ENCODE results near the gene CHAF1B.

The CHAF1B gene

DNA sequence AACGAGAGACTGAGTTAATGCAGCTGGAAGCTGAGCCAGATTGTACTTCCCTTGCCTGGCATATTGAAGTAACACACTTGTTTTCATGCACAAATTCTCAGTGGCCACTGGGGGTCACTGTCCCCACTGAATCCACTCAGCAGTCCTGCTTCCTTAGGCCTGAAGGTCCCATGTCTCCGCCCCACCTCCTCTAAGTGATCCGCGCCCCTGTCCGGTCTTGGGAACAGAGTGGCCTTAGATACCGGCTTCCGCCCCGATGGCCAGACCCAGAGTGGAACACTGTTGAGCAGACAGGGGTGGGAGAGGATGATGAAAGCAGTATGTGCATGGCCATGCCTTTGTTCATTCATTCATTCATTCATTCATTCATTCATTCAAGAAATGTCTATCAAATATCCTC, 34.8 kb downstream of the CHAF1B start:
- H3K9me3 ChIP-seq (replicated peaks in 1 of 2; ENCODE audit: control insufficient read depth in 2 of 2, insufficient read depth in 1 of 2, low read depth in 1 of 2, low read length in 2 of 2), result no peaks in the 10 kb centered on the region
- no peak overlapping the region for H3K18ac ChIP-seq (ENCODE audit: low read length)
- H2BK5ac ChIP-seq (ENCODE audit: low read length), result no peak overlapping the region
- no peak overlapping the region for H2BK12ac ChIP-seq (ENCODE audit: low read length)
- no peak overlapping the region for H3K4me3 ChIP-seq (ENCODE audit: low read length in 2 of 2)
- H2BK120ac ChIP-seq (ENCODE audit: low read depth, low read length), result no peak overlapping the region
- H2AFZ ChIP-seq (ENCODE audit: low read length), result no peak overlapping the region
- no peaks in the 10 kb centered on the region for H3K27me3 ChIP-seq (ENCODE audit: control insufficient read depth in 3 of 3, insufficient read depth in 3 of 3, low read depth in 1 of 3, low read length in 3 of 3)
- no peak overlapping the region for H2BK15ac ChIP-seq (ENCODE audit: low read length)
- H3K36me3 ChIP-seq (replicated peaks in 1 of 2; ENCODE audit: control insufficient read depth in 2 of 2, insufficient read depth in 2 of 2, low read length in 2 of 2), result peaks cover 10 to 52% of the 10 kb centered on the region in 2 donors
- WGBS, 2 donors (ENCODE audit: extremely low coverage in 2 of 2, insufficient read length in 2 of 2, insufficient replicate concordance in 1 of 2), result no CpG with 5 or more reads among the region's 8 CpGs
- H3K23ac ChIP-seq (ENCODE audit: low read depth, low read length, poor library complexity), result no peak overlapping the region
- peaks cover 0 to 2% of the 10 kb centered on the region in 2 donors for H3K4me1 ChIP-seq (ENCODE audit: control insufficient read depth in 2 of 2, insufficient read depth in 1 of 2, low read depth in 1 of 2, low read length in 2 of 2)
- no peak overlapping the region for H4K91ac ChIP-seq (ENCODE audit: low read depth, low read length, poor library complexity)
- H3K4me2 ChIP-seq (ENCODE audit: insufficient read depth, low read length, poor library complexity, severe bottlenecking), result no peak overlapping the region
- no peaks in the 10 kb centered on the region for H3K79me1 ChIP-seq (ENCODE audit: low read depth, low read length)
- peak; percentile 65 for DNase-seq (ENCODE audit: low spot score)
- H3K27ac ChIP-seq (replicated peaks; ENCODE audit: low read length), result no peak overlapping the region
- peak overlapping the region; percentile 22 for H2AK5ac ChIP-seq (ENCODE audit: low read depth, low read length)
- no peak overlapping the region for H4K8ac ChIP-seq (ENCODE audit: low read depth, low read length)
- no peak overlapping the region for H3K14ac ChIP-seq (ENCODE audit: low read length)
- no peak overlapping the region for H3K9ac ChIP-seq (ENCODE audit: low read depth, low read length, poor library complexity)
- H3K4ac ChIP-seq (ENCODE audit: low read length), result no peak overlapping the region

DNA sequence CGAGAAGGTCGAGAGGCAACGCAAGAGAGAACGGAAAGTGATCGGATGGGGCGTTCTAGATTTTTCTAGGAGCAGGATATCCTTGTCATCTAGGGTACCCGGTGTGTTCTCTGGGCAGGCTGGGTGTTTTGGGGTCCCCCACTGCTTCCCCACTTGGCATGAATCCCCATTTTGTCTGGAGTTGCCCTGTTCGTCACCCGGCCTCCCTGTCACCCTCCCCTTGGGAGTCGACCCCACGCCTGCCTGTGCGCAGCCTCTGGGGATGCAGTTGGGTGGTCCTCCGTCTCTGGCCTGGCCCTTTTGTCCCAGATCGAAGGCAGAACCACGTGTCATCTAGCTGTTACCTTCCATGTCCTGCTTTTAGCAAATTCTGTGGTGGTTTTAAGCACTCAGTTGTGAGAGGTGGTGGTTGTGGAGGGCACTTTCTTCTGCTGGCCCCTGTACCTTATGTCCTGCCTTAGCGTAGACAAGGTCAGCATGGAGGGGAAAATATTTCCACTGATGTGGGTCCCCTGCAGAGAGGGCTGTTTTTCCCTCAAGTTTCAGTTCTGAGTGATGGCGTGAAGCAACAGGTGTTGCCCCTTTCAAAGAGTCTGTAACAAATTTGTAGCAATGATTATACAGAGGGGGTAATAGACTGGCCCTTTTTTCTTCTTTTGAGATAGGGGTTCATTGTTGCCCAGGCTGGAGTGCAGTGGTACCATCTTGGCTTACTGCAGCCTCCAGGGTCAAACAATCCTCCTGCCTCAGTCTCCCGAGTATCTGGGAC, 35.6 kb downstream of the CHAF1B start:
- no peak overlapping the region for H3K27ac ChIP-seq (replicated peaks; ENCODE audit: low read length)
- H4K8ac ChIP-seq (ENCODE audit: low read depth, low read length), result peak overlapping the region; percentile 75
- DNase-seq (ENCODE audit: low spot score), result no peak
- no peak overlapping the region for H2BK15ac ChIP-seq (ENCODE audit: low read length)
- no peak overlapping the region for H2BK12ac ChIP-seq (ENCODE audit: low read length)
- peak overlapping the region; percentile 22 for H2AK5ac ChIP-seq (ENCODE audit: low read depth, low read length)
- no CpG with 5 or more reads among the region's 18 CpGs for WGBS, 2 donors (ENCODE audit: extremely low coverage in 2 of 2, insufficient read length in 2 of 2, insufficient replicate concordance in 1 of 2)
- no peaks in the 10 kb centered on the region for H3K9me3 ChIP-seq (replicated peaks in 1 of 2; ENCODE audit: control insufficient read depth in 2 of 2, insufficient read depth in 1 of 2, low read depth in 1 of 2, low read length in 2 of 2)
- peak overlapping the region; percentile 18 for H3K18ac ChIP-seq (ENCODE audit: low read length)
- no peak overlapping the region for H3K14ac ChIP-seq (ENCODE audit: low read length)
- H3K79me1 ChIP-seq (ENCODE audit: low read depth, low read length), result no peaks in the 10 kb centered on the region
- H3K9ac ChIP-seq (ENCODE audit: low read depth, low read length, poor library complexity), result peak overlapping the region; percentile 53
- no peak overlapping the region for H3K4me2 ChIP-seq (ENCODE audit: insufficient read depth, low read length, poor library complexity, severe bottlenecking)
- H3K27me3 ChIP-seq (ENCODE audit: control insufficient read depth in 3 of 3, insufficient read depth in 3 of 3, low read depth in 1 of 3, low read length in 3 of 3), result no peaks in the 10 kb centered on the region
- H2AFZ ChIP-seq (ENCODE audit: low read length), result no peak overlapping the region
- H4K91ac ChIP-seq (ENCODE audit: low read depth, low read length, poor library complexity), result no peak overlapping the region
- H3K23ac ChIP-seq (ENCODE audit: low read depth, low read length, poor library complexity), result no peak overlapping the region
- H3K4ac ChIP-seq (ENCODE audit: low read length), result no peak overlapping the region
- H2BK5ac ChIP-seq (ENCODE audit: low read length), result no peak overlapping the region
- no peak overlapping the region for H2BK120ac ChIP-seq (ENCODE audit: low read depth, low read length)
- peak overlapping the region in 1 of 2 donors; percentile 39 for H3K4me3 ChIP-seq (ENCODE audit: low read length in 2 of 2)
- peaks cover 0 to 2% of the 10 kb centered on the region in 2 donors for H3K4me1 ChIP-seq (ENCODE audit: control insufficient read depth in 2 of 2, insufficient read depth in 1 of 2, low read depth in 1 of 2, low read length in 2 of 2)
- H3K36me3 ChIP-seq (replicated peaks in 1 of 2; ENCODE audit: control insufficient read depth in 2 of 2, insufficient read depth in 2 of 2, low read length in 2 of 2), result peaks cover 9 to 44% of the 10 kb centered on the region in 2 donors

DNA sequence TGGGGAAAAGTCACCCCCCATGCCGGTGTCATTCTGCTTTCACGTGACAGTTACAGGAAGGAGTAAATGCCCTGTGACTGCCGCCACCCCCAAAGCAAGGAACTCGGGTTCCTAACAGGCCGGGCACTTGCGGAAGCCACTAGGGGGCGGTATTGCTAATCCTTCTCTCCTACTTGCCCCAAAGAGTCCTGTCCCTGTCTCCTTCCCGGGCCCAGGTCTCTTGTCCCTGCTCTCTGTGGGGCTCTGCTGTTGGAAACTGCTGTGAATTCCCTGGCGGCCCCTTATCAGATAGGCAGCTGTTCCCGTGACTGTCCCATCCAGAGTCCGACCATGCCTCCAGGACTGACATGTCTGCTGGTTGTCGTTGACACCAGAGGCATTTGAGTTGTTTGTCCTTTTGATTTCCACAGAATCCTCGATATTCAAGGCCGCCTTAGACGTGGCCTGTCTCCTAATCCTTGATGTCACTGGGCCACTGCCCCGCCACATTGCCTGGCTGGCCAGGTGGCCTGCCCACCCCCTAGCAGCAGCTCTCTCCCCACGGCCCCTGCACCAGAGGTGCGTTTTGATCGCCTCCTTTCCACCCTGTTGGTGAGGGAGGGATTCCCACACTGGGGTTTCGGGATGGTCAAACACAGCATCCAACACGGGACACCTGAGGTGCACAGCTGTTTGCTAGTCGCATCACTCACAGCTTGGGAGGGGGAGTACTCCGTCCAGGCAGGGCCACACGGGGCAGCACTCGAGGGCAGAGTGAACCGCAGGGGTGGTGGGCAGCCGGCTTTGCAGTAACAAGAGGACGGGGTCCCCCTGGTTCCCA, 37.3 kb downstream of the CHAF1B start:
- Histone ChIP-seq H3K9me3 (replicated peaks in 1 of 2; ENCODE audit: control insufficient read depth in 2 of 2, insufficient read depth in 1 of 2, low read depth in 1 of 2, low read length in 2 of 2) (no peaks in the 10 kb centered on the region), H3K4me3 (ENCODE audit: low read length in 2 of 2) (no peak overlapping the region), H3K27ac (replicated peaks; ENCODE audit: low read length) (no peak overlapping the region), H2AK5ac (ENCODE audit: low read depth, low read length) (no peak overlapping the region), H2BK120ac (ENCODE audit: low read depth, low read length) (no peak overlapping the region), H3K9ac (ENCODE audit: low read depth, low read length, poor library complexity) (no peak overlapping the region), H4K8ac (ENCODE audit: low read depth, low read length) (no peak overlapping the region), H3K36me3 (replicated peaks in 1 of 2; ENCODE audit: control insufficient read depth in 2 of 2, insufficient read depth in 2 of 2, low read length in 2 of 2) (peaks cover 4 to 27% of the 10 kb centered on the region in 2 donors), H3K14ac (ENCODE audit: low read length) (no peak overlapping the region), H3K18ac (ENCODE audit: low read length) (no peak overlapping the region), H3K4me2 (ENCODE audit: insufficient read depth, low read length, poor library complexity, severe bottlenecking) (no peak overlapping the region), H4K91ac (ENCODE audit: low read depth, low read length, poor library complexity) (no peak overlapping the region), H2BK12ac (ENCODE audit: low read length) (no peak overlapping the region), H2AFZ (ENCODE audit: low read length) (no peak overlapping the region), H3K4me1 (ENCODE audit: control insufficient read depth in 2 of 2, insufficient read depth in 1 of 2, low read depth in 1 of 2, low read length in 2 of 2) (peaks cover 0 to 2% of the 10 kb centered on the region in 2 donors), H3K27me3 (ENCODE audit: control insufficient read depth in 3 of 3, insufficient read depth in 3 of 3, low read depth in 1 of 3, low read length in 3 of 3) (no peaks in the 10 kb centered on the region), H3K4ac (ENCODE audit: low read length) (no peak overlapping the region), H2BK5ac (ENCODE audit: low read length) (no peak overlapping the region), H3K79me1 (ENCODE audit: low read depth, low read length) (no peaks in the 10 kb centered on the region), H2BK15ac (ENCODE audit: low read length) (no peak overlapping the region), H3K23ac (ENCODE audit: low read depth, low read length, poor library complexity) (no peak overlapping the region)
- whole genome bisulfite sequencing, 2 donors (ENCODE audit: extremely low coverage in 2 of 2, insufficient read length in 2 of 2, insufficient replicate concordance in 1 of 2), result no CpG with 5 or more reads among the region's 28 CpGs
- peak; percentile 64 for DNase-seq (ENCODE audit: low spot score)

DNA sequence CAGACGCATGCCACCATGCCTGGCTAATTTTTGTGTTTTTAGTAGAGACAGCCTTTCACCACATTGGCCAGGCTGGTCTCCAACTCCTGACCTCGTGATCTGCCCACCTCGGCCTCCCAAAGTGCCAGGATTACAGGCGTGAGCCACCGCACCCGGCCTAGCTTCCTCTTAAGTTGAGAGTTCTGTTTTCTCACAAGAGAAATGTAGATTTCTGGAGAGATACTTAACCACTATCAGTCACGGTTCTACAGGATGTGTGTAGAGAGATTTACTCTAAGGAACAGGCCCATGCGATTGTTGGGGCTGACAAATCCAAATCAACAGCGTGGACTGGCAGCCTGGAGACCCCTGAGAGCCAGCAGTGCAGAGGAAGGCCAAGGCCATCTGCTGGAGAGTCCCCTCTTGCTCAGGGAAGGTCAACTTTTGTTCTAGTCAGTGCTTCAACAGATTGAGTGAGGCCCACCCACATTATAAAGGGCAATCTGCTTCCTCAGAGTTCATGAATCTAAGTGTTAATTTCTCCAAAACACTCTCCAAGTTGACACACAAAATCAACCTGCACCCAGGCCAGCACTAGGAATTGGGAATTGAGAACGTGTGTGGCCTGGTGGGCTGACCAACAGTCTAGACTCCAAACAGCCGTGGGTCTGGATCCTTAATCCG, 38.7 kb downstream of the CHAF1B start:
- no peak overlapping the region for H3K18ac ChIP-seq (ENCODE audit: low read length)
- H3K9me3 ChIP-seq (replicated peaks in 1 of 2; ENCODE audit: control insufficient read depth in 2 of 2, insufficient read depth in 1 of 2, low read depth in 1 of 2, low read length in 2 of 2), result no peaks in the 10 kb centered on the region
- no peak overlapping the region for H3K4ac ChIP-seq (ENCODE audit: low read length)
- H4K8ac ChIP-seq (ENCODE audit: low read depth, low read length), result no peak overlapping the region
- H2BK5ac ChIP-seq (ENCODE audit: low read length), result no peak overlapping the region
- H3K4me3 ChIP-seq (ENCODE audit: low read length in 2 of 2), result no peak overlapping the region
- WGBS, 2 donors (ENCODE audit: extremely low coverage in 2 of 2, insufficient read length in 2 of 2, insufficient replicate concordance in 1 of 2), result no CpG with 5 or more reads among the region's 12 CpGs
- no peak overlapping the region for H2BK12ac ChIP-seq (ENCODE audit: low read length)
- no peak overlapping the region for H2AFZ ChIP-seq (ENCODE audit: low read length)
- H3K4me1 ChIP-seq (ENCODE audit: control insufficient read depth in 2 of 2, insufficient read depth in 1 of 2, low read depth in 1 of 2, low read length in 2 of 2), result peaks cover 2 to 3% of the 10 kb centered on the region in 2 donors
- DNase-seq (ENCODE audit: low spot score), result no peak
- no peaks in the 10 kb centered on the region for H3K27me3 ChIP-seq (ENCODE audit: control insufficient read depth in 3 of 3, insufficient read depth in 3 of 3, low read depth in 1 of 3, low read length in 3 of 3)
- no peak overlapping the region for H2AK5ac ChIP-seq (ENCODE audit: low read depth, low read length)
- H3K4me2 ChIP-seq (ENCODE audit: insufficient read depth, low read length, poor library complexity, severe bottlenecking), result no peak overlapping the region
- no peak overlapping the region for H3K9ac ChIP-seq (ENCODE audit: low read depth, low read length, poor library complexity)
- H2BK120ac ChIP-seq (ENCODE audit: low read depth, low read length), result no peak overlapping the region
- H4K91ac ChIP-seq (ENCODE audit: low read depth, low read length, poor library complexity), result no peak overlapping the region
- peaks cover 2 to 16% of the 10 kb centered on the region in 2 donors for H3K36me3 ChIP-seq (replicated peaks in 1 of 2; ENCODE audit: control insufficient read depth in 2 of 2, insufficient read depth in 2 of 2, low read length in 2 of 2)
- no peak overlapping the region for H3K27ac ChIP-seq (replicated peaks; ENCODE audit: low read length)
- no peak overlapping the region for H2BK15ac ChIP-seq (ENCODE audit: low read length)
- no peaks in the 10 kb centered on the region for H3K79me1 ChIP-seq (ENCODE audit: low read depth, low read length)
- no peak overlapping the region for H3K23ac ChIP-seq (ENCODE audit: low read depth, low read length, poor library complexity)
- no peak overlapping the region for H3K14ac ChIP-seq (ENCODE audit: low read length)

Data from neuronal stem cell (in vitro differentiated cells).